SH-SY5Y (cell line): ENCODE results near the gene BAZ1A.

Experiments
- GATA2 ChIP-seq: IDR thresholded peaks from 2 replicates; pipeline ENCODE4 v1.6.1; 2011; ENCODE audit warnings: mild to moderate bottlenecking, low read depth, low read length
- GATA3 ChIP-seq: IDR thresholded peaks from 2 replicates; pipeline ENCODE4 v1.6.1; 2011; ENCODE audit warnings: low read depth, mild to moderate bottlenecking, low read length, moderate library complexity

DNA sequence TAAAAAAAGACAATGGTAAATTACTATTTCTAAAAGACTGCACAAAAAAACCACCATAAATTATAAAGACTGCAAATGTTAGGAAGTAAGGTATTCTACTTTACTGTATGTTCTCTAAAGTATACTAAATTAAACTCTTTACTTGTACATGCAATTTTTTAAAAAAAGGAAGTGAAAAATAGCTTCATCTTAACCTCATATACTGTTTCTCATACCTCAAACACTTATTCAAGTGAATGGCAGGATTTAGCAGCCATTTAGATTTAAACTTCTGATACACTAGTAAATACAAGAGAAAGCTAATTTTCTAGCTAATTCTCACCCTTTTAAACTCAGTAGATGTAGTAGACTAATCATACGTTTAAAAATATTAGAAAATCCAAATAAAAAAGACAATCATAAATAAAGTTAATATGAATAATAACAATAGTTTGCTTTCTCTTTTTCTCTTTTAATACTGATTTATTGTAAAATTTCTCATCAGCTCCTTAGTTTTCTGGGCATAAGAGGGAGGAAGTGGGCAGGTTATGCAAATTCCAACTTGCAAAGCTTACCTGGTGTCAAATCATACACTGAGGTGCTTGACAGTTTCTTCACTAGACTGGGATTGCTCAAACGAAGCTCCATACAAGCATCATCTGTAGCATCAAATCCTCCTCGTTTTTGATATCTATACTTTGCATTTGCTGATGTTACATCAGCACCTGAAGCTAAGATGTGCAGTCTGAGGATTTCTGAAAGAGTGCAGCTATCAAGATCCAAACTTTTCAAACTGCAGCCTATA lies 89.7 kb downstream of the BAZ1A start:
- TF ChIP-seq GATA3: no peak
- TF ChIP-seq GATA2: no peak
